ENCODE results near the gene SMYD3. TPM values are rescaled to one million over a fixed set of nuclear protein-coding genes. Genes with fewer than 3 reads are reported as not detected.

SMYD3 gene
- total and polyA plus RNA-seq, 2 of the 13 experiments (the other 11 are each of a cell fraction or from before 2014, with no cell fraction given) = 27.7 to 35.8 TPM

GRCh38 chr1:246355411-246356230 lies 151.5 kb downstream of the SMYD3 start:
- intact Hi-C loops (cut with micrococcal nuclease; ENCODE audit: unreplicated experiment) (no loop called here), in situ Hi-C loops (cut with HindIII; ENCODE audit: extremely low pct_ligation_motif_present, low pct_unique_long_range_greater_than_20kb) (no loop called here)
- no peak for DNase-seq (ENCODE audit: low spot score)
- no peaks in the 10 kb centered on the region for H3K79me2 ChIP-seq (ENCODE audit: insufficient read depth, low read length)
- no peaks in the 10 kb centered on the region for H3K4me1 ChIP-seq (ENCODE audit: insufficient read depth, low read length)
- 100% methylated on average over 7 of the region's 8 CpGs for WGBS (ENCODE audit: low lambda C conversion rate)
- no peaks in the 10 kb centered on the region for H3K27me3 ChIP-seq (ENCODE audit: control insufficient read depth in 1 of 2, insufficient read depth in 2 of 2, low read length in 2 of 2)
- H3K4me3 ChIP-seq (replicated peaks in 1 of 3; ENCODE audit: insufficient read depth in 1 of 3, low read depth in 2 of 3, low read length in 3 of 3) = no peak overlapping the region
- no peaks in the 10 kb centered on the region for H3K9me3 ChIP-seq (ENCODE audit: low read length)
- H3K36me3 ChIP-seq (replicated peaks in 1 of 2; ENCODE audit: control insufficient read depth in 1 of 2, insufficient read depth in 2 of 2, low read length in 2 of 2) = no peaks in the 10 kb centered on the region
- no peak overlapping the region for H3K9ac ChIP-seq (ENCODE audit: insufficient read depth, low read depth, low read length)
- no TSS peak for BruUV-seq (replicated peaks)
- FAIRE-seq = no peak
- H4K20me1 ChIP-seq (ENCODE audit: insufficient read depth, low read length) = no peaks in the 10 kb centered on the region
- H2AFZ ChIP-seq (ENCODE audit: low read length) = no peak overlapping the region
- H3K4me2 ChIP-seq (ENCODE audit: low read depth, low read length) = no peak overlapping the region
- ChIA-PET CTCF (ENCODE audit: low intra/inter-chr PET ratio, low total read pairs) (no interaction called here), POLR2A (no interaction called here)
- TF ChIP-seq CTCF (CRISPR knock-in tag; IDR thresholded peaks at IDR 0.05) = 0 out of 2 replicates have a peak, but pooled peaks have one; percentile 17
- no peak for TF ChIP-seq HMGXB3 (CRISPR knock-in tag; IDR thresholded peaks at IDR 0.05; ENCODE audit: borderline replicate concordance)
- H3K27ac ChIP-seq (ENCODE audit: extremely low read length, insufficient read depth, low read length) = no peak overlapping the region
- no peak; the same call in 1 of the 3 replicates for ATAC-seq
